SU-DHL-6 (cell line): ENCODE data around the gene GRID2.

ENCODE experiments used
- H2AFZ ChIP-seq: fragments of 200-600 bp; sonication (generic); 2 replicates; pipeline ENCODE4 v1.6.1; 2014; ENCODE audit warnings: low read depth, mild to moderate bottlenecking, moderate library complexity, mixed read lengths, antibody characterized with exemption, low read length; ENCODE audit not compliant: severe bottlenecking
- H3F3A ChIP-seq: fragments of 200-600 bp; shearing (Covaris generic); 2 replicates; pipeline ENCODE4 v1.6.0; 2016; ENCODE audit warnings: antibody characterized with exemption, mild to moderate bottlenecking; ENCODE audit not compliant: insufficient read depth
- H3K27ac ChIP-seq: fragments of 200-600 bp; sonication (generic); 2 replicates; pipeline ENCODE4 v1.5.1; 2016; ENCODE audit warnings: low read depth, mild to moderate bottlenecking, low read length, moderate library complexity, mixed read lengths
- H3K27me3 ChIP-seq: fragments of 200-600 bp; sonication (generic), shearing (Covaris generic); 2 replicates; pipeline ENCODE4 v1.6.0; 2014; ENCODE audit warnings: mild to moderate bottlenecking, low read length
- H3K36me3 ChIP-seq: fragments of 200-600 bp; sonication (generic); 2 replicates; pipeline ENCODE4 v1.6.1; 2014; ENCODE audit warnings: mild to moderate bottlenecking, low read length, mixed read lengths
- H3K4me2 ChIP-seq: fragments of 300-600, 200-600 bp; shearing (Covaris generic), sonication (generic); 2 replicates; pipeline ENCODE4 v1.6.0; 2014; ENCODE audit warnings: low read length, low read depth, mild to moderate bottlenecking; ENCODE audit not compliant: poor library complexity, severe bottlenecking
- H3K4me3 ChIP-seq: fragments of 200-600 bp; sonication (generic); 2 replicates; pipeline ENCODE4 v1.5.1; 2014; ENCODE audit warnings: antibody characterized with exemption, low read length, mild to moderate bottlenecking, mixed read lengths; ENCODE audit not compliant: insufficient read depth, poor library complexity, severe bottlenecking
- H3K79me2 ChIP-seq: fragments of 200-600 bp; sonication (generic); 2 replicates; pipeline ENCODE4 v1.6.1; 2014; ENCODE audit warnings: mild to moderate bottlenecking, low read length, moderate library complexity; ENCODE audit not compliant: insufficient read depth
- H3K9ac ChIP-seq: fragments of 200-600 bp; sonication (generic); 2 replicates; pipeline ENCODE4 v1.7.0; 2014; ENCODE audit warnings: mild to moderate bottlenecking, low read length
- H3K9me2 ChIP-seq: fragments of 200-600 bp; sonication (generic); replicated peaks from 2 replicates; pipeline ENCODE4 v1.6.1; 2014; ENCODE audit warnings: low read length; ENCODE audit not compliant: insufficient read depth
- H3K9me3 ChIP-seq: fragments of 200-600 bp; sonication (generic); 2 replicates; pipeline ENCODE4 v1.6.1; 2014; ENCODE audit warnings: low read length, mixed read lengths; ENCODE audit not compliant: insufficient read depth
- H4K20me1 ChIP-seq: fragments of 200-600 bp; sonication (generic); 2 replicates; pipeline ENCODE4 v1.6.1; 2014; ENCODE audit warnings: low read depth, mild to moderate bottlenecking, antibody characterized with exemption, low read length, moderate library complexity, mixed read lengths
- CTCF ChIP-seq: fragments of 200-600 bp; sonication (generic); IDR thresholded peaks from one replicate; pipeline ENCODE4 v1.5.1; 2017; ENCODE audit warnings: antibody characterized with exemption, mild to moderate bottlenecking, low read length, moderate library complexity; ENCODE audit not compliant: insufficient read depth, poor library complexity, severe bottlenecking
- EZH2phosphoT487 ChIP-seq: fragments of 200-600 bp; sonication (generic), shearing (Covaris generic); conservative IDR thresholded peaks from 2 replicates; pipeline ENCODE4 v1.6.1; 2018; ENCODE audit warnings: mild to moderate bottlenecking, antibody characterized with exemption, low read length, moderate library complexity, mixed read lengths

Gene GRID2

GRCh38 chr4:93373893-93374860 lies 1070.4 kb downstream of the GRID2 start:
- no peak overlapping the region for H2AFZ ChIP-seq
- H3K9ac ChIP-seq, result no peak overlapping the region
- H4K20me1 ChIP-seq, result no peaks in the 10 kb centered on the region
- H3K27ac ChIP-seq, result no peak overlapping the region
- H3K9me3 ChIP-seq, result no peaks in the 10 kb centered on the region
- H3K79me2 ChIP-seq, result no peaks in the 10 kb centered on the region
- no peaks in the 10 kb centered on the region for H3K9me2 ChIP-seq
- TF ChIP-seq EZH2phosphoT487 (no peak), CTCF (no peak)
- no peak overlapping the region for H3K4me3 ChIP-seq
- no peaks in the 10 kb centered on the region for H3K36me3 ChIP-seq
- H3K4me2 ChIP-seq, result no peak overlapping the region
- H3F3A ChIP-seq, result no peaks in the 10 kb centered on the region
- H3K27me3 ChIP-seq, result no peaks in the 10 kb centered on the region

GRCh38 chr4:93384241-93384640 lies 1080.5 kb downstream of the GRID2 start:
- Histone ChIP-seq H3K9ac (no peak overlapping the region), H3K27ac (no peak overlapping the region), H3K4me2 (no peak overlapping the region), H3K36me3 (no peaks in the 10 kb centered on the region), H3K4me3 (no peak overlapping the region), H3K9me2 (no peaks in the 10 kb centered on the region), H3F3A (no peaks in the 10 kb centered on the region), H4K20me1 (no peaks in the 10 kb centered on the region), H2AFZ (no peak overlapping the region), H3K27me3 (no peaks in the 10 kb centered on the region), H3K9me3 (no peaks in the 10 kb centered on the region), H3K79me2 (no peaks in the 10 kb centered on the region)
- TF ChIP-seq EZH2phosphoT487 (no peak), CTCF (no peak)

GRCh38 chr4:93384887-93385286 lies 1081.1 kb downstream of the GRID2 start:
- no peaks in the 10 kb centered on the region for H3K27me3 ChIP-seq
- no peaks in the 10 kb centered on the region for H3K79me2 ChIP-seq
- TF ChIP-seq CTCF (no peak), EZH2phosphoT487 (no peak)
- no peaks in the 10 kb centered on the region for H3K36me3 ChIP-seq
- H3F3A ChIP-seq, result no peaks in the 10 kb centered on the region
- no peak overlapping the region for H3K27ac ChIP-seq
- H3K9me2 ChIP-seq, result no peaks in the 10 kb centered on the region
- H3K9ac ChIP-seq, result no peak overlapping the region
- H4K20me1 ChIP-seq, result no peaks in the 10 kb centered on the region
- no peak overlapping the region for H2AFZ ChIP-seq
- no peak overlapping the region for H3K4me2 ChIP-seq
- no peak overlapping the region for H3K4me3 ChIP-seq
- no peaks in the 10 kb centered on the region for H3K9me3 ChIP-seq
